GM20431 (cell line): ENCODE measurements around the gene IGF1R.

ENCODE experiments used
- in situ Hi-C: fragments of 300-500 bp; cut with MseI, MboI; formaldehyde crosslinking; loops from one replicate; pipeline ENCODE4 v1.15.0; 2020; ENCODE audit warnings: low sequenced_read_pairs; ENCODE audit not compliant: unreplicated experiment

IGF1R gene

DNA sequence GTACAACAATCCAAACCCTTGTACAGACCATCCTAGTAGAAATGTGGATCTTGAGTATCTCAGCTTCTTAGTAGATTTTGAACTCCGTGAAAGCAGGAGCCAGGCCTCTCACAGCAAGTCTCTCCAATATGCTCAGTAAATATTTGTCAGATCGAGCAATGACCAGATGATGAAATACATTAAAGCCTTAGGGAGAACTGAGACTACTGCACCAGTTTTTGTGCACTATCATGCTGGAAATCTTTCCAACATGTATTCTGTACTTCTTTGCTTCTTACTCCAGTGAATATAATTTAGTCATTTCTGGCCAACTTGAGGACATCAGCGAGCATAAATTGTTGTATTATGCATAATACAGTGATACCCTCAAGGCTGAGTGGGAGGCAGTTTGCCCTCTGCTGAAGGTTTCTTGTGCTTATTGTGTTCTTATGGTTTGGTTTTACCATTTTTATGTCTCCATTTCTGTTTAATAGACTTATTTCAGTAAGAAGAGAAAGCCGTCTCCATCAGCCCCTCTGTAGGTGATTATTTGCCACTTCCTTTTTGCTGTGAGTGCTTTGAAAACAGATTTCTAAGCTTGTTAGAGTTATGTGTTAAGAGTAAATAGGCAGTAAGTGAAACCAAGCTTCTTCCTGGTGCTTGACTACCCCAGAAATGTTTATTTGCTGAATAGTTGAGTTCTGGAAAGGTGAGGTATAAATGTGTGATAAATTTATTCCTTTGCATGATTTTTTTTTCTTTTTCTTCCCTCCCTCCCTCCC, 212.1 kb downstream of the IGF1R start:
- in situ Hi-C loops, result no loop called here

DNA sequence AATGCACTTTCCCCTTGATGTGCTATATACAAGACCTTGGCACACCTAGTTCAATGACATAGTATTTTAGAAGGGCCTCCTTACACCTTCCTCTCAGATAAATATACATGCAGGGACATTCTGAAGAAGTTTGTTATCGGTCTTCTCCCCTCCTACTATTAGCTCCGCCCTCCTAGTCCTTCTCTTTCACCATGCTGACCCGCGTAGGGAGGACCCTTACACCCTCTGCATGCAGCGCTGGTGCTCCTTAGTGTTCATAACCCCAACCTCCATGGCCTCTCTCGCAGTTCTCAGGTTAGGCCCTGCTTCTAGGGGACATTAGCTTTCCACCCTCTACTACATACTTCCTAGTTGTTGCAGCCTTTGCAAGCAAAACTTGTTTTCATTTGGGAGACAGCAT, 212.8 kb downstream of the IGF1R start:
- in situ Hi-C loops, result no loop called here

DNA sequence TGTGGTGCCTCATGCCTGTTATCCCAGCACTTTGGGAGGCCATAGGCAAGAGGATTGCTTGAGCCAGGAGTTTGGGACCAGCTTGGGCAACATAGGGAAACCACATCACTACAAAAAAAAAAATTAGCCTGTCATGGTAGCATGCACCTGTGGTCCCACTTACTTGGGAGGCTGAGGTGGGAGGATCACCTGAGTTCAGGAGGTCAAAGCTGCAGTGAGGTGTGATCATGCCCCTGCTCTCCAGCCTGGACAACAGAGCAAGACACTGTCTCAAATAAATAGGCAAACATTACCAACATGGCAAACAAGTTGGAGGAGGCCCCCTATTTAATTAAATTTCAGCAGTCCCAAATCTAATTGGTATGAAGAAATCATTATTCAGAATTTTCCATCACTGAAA, 215.6 kb downstream of the IGF1R start:
- in situ Hi-C loops, result no loop called here

DNA sequence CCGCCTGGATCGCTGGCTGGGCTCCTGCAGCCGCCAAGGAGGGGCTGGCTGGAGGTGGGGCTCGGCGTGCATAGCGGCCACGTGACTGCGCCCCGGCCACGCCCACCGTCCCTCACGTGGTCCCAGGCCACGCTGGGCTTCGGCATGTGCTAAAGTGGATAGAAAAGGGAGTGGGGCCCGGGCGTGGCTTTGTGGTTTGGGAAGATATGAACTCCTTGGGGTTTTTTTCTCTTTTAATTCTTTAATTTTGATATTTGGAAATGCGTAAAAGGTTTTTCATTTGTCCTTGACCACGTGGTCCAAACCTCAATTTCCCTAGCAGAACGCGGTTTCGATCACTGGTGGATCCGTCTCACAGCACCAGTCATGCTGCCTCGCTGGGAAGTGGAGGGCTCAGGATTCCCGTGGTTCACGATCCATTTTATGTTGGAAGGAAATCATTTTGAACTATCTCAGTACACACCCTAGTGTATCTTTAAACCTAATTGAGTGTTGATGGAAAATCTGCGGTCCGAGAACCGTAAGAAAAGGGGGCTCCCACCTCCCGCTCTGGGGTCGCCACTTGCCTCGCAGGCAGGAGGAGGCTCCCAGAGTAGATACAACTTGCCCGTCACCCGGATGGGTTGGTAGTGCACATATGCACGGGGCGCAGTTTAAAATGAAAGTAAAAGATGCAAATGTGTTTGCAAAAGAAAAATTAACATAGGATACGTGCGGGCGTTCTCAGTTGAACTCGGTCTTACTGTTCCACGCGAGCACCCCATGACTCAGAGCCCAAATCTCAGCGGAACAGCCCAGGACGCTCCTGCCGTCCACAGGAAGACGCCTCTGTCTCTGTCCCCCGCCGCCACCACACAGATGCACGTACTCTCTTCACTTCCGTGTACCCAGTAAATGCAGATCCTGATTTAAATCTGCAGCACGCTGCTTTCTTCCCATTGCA, 217.3 kb downstream of the IGF1R start:
- in situ Hi-C loops, result no loop called here

DNA sequence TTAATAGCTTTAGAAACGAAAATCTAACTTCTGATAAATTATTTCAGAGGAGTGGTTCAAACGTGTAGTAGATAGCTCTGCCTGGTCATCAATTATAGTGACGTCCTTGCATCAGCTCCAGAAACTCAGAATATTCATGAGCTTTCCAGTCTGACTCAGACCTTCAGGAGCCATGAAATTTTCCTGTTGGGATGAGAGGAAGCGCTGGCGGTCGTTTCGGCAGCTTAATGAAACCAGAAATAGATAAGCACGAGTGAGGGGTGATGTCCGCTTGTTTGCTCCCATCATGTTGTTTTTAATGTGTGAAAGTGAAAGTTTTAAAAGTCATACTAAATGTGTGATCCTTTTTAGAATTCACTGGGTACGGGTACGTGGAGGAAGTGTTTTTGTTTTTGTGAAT, 218.2 kb downstream of the IGF1R start:
- in situ Hi-C loops, result no loop called here

DNA sequence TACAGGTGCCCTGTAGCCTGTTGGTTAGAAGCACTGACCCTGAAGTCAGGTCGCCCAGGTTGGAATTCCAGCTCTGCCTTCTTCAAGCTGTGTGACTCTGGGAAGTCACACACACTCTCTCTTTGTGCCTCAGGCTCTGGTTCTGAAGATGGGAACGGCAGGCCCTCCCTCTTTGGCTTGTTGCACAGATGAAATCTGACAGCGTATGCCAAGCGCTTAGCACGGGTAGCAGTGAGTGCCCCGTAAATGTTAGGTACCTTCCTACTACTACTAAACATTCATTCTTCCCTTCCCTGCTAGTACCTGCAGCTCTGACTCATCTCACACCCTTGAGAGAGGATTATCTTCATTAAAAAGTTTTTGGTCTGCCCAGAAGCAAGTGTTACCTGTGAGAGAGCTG, 220.2 kb downstream of the IGF1R start:
- in situ Hi-C loops, result no loop called here

DNA sequence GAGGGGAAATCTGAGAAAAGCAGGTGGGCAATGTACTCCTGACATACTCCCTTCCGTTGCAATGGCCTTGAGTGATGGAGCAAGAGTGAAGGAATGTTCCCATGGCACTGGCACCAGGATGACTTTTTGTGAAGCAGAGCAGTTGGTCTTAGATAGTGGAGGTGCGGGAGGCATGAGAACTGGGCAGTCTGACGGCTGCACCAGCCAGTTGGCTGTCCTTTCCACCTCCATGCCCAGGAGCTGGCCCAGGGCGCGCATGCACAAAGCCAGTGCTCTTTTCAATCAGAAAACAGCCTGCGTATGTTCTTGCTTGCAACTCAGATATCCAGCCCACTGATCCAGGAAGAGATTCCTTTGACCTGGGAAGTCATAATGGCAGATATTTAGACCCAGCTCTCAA, 222.4 kb downstream of the IGF1R start:
- in situ Hi-C loops, result no loop called here

DNA sequence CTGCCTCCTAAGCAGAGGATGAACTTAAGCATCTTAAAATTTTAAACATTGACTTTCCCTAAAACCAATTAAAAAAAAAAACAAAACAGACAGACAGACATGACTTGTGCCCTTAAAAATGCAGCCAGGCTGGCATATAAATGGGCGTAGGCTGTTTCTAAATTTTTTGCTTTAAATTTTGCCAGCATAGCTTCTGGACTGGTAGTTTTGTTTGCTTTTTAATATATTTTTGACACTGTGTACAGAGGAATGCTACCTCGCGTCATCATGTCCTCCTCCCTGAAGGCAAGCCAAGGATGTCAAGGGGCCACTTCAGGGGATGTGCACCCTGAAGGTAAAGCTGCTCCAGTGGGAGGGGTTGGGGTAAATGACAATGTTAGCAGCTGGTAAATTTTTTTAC, 224.4 kb downstream of the IGF1R start:
- in situ Hi-C loops, result no loop called here

DNA sequence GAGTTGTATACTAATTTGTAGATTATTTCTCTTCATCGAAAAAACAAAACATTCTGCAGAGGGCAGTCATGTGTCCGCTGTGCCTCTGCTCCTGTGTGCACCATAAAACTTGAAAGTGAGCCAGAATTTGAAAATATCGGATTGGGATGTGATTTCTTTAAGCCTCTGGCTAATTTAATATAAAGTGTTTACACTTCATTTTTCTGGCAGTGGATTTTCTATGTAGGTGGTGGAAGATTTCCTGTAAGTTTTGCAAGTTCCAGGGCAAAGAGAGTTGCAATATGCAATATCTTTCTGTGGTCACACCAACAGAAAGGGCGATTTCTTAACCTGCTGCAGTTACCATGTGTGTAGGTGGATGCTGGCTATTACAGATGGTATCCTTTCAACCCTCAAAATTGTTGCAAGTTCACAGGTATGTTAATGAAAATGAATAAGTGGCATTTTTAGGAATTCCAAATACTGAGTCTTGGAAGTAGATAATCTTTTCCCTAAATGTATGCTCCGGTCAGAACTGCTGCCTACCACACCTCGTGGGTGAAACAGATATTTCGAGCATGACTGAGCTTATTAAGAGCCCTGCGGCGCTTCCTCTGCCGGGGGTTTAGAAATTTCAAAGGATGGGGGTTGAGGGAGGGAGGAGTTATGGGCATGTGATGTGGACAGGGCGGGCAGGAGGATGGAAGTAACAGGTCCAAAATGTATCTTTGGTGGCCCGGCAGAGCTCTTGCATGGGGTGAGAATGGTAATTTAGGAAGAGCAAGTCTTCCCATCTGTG, 225.3 kb downstream of the IGF1R start:
- in situ Hi-C loops, result no loop called here

DNA sequence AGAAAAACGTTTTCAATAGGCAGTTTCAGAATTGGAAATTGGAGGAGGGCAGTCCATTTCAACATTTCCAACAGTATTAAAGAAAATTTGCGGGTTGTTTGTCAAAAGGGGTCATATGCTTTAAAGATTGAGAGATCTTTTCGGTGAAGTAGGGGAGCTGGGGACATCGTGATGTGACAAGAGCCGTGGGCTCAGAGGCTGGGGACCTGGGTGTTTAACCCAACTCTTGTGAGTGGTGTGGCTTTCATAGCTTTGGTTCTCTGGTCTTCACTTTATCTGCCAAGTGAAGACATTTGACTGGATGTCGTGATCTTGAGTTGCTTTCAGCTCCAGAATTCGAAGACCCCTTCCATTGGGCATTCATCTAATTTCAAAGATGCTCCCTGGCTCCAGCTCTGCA, 226.0 kb downstream of the IGF1R start:
- in situ Hi-C loops, result no loop called here

DNA sequence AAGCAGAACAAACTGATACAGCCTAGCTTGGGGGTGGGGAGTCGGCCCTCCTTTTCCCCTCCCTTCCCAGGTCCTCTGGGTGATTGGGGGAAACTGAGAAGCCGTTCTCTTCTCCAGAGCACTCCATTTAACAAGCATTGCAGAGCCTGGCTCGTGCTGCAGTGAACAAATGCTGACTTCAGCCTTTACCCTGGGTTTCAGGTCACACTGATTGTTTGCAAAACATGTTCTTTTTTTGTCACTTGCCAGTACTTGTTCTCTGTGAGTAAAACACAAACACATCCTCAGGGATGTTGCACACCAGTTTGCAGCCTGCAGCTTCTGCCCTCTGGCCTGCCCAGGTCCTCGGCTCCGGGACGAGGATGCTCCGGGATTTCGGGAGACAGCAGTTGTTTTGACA, 226.4 kb downstream of the IGF1R start:
- in situ Hi-C loops, result no loop called here

DNA sequence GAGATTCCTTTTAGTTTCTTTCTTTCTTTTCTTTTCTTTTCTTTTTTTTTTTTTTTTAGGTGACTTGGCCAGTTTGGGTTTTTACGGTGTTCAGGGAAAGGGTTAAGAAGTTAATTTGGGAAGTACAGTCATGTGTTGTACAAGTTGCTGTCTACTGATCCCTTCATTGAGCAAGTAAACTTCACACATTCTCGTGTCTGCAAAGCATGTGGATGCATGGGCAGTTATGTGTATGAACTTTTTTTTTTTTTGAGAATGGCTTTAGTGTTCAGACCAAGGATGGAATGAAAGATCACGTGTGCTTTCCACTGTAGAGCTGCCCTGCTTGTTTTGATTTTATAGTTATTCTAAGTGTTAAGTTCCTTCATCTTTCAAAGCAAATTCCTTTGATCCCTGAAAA, 227.0 kb downstream of the IGF1R start:
- in situ Hi-C loops, result no loop called here

DNA sequence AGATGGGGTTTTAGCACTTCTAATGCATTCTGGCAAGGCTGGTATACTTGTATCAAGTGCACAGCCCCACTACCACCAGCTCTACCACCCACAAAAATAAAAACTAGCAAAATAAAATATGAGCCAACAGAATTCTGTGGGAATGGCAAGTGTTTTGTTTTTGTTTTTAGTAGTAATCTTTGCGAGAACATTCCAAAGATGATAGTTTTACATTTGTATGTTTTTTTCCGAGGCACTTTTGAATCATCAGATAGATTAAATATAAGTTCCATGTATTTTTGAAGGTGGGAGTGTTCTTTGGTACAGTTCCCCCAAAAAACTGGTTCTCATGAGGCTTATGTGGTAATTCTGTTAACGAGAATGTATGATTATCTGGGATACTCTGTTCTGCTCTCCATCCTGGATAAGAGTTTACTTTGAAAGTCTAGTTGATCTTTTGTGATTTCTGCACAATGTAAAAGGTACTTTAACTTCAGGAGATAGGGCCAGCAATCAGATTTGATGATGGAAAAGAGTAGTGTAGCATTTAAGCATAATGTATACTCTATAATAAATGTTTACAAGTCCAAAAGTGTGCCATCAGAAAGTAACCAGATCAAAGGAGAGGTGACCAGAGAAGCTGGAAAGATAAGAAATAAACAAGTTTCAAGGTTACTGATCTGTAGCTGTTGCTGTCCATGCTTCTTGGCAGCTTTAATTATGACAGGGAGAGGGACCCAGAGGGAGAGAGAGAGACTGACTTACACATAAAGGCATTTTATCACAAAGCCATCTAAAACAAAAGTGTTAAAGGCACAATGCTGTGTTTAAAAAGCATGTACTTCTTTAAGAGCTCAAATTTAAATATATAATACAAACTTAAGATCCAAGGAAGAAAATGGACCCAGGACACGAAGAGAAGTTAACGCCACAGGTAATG, 228.4 kb downstream of the IGF1R start:
- in situ Hi-C loops, result no loop called here

DNA sequence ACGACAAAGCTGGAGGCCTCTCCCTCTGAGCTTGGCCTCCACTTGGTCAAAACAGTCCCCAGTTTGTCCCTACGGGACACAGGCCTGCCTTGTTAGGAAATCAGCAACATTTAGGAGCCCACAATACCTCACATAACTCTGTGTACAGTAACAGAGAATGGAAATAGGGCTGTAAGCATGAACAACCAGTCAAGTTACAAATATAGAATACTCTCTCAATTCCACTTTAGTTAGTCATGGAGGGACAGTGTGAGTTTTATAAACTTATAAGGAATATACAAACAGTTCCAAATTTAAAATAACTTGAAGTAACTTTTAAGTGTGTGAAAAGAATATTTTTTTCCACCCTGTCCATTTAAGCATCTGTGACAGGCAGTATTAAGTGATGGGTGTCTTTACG, 229.8 kb downstream of the IGF1R start:
- in situ Hi-C loops, result no loop called here

DNA sequence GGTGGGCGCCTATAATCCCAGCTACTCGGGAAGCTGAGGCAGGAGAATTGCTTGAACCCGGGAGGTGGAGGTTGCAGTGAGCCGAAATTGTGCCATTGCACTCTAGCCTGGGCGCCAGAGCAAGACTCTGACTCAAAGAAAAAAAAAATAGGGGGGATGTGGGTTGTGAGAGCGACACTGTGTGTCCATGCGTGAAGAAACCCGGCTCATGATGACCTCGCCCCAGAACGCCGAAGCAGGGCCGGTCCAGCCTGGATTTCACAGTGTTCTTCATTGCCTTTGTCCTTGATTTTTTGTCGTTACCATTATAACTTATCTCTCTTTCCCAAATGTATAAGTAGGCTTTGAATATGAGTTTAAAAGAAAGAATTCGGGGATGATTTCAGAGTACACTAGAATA, 230.5 kb downstream of the IGF1R start:
- in situ Hi-C loops, result no loop called here

DNA sequence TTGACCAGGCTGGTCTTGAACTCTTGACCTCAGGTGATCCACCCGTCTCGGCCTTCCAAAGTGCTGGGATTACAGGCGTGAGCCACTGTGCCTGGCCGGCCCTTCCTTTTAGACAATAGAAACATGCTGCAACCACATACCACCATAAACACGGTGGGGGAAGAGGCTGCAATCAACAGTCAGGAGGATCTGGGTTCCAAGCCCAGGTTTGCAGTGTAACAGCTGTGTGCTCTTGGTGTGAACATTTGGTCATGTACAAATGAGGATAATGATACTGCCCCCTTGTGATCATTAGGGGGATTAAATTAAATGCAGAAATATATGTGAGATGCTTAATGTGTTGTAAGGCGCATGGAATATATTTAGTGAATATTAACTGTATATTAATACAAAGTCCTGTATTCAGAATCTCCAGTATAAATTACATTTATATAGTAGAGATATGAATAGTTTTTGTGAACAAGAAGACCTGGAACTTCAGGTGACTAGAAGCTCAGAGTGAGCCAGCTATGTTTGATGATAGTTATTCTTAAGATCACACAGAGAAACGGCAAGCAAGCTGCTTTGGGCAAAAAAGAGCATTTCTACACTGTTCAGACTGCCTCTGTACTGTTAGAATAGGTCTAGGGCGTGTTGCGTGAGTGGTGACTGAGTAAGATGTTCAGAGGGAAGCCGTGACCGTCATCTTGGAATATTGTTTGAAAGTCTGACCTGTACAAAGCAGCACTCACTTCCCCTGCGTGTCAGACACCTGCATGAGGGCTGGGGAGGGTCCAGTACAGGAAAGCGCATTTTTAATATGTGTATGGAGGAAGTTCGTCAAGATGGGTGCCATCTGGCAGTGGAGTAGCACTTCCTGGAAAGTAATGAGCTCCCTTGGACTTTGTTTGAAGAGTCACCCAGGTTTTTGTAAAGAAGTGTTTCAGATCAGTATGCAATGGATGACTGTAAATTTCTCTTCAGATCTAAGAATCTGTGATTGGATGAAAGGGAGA, 233.5 kb downstream of the IGF1R start:
- in situ Hi-C loops, result no loop called here

DNA sequence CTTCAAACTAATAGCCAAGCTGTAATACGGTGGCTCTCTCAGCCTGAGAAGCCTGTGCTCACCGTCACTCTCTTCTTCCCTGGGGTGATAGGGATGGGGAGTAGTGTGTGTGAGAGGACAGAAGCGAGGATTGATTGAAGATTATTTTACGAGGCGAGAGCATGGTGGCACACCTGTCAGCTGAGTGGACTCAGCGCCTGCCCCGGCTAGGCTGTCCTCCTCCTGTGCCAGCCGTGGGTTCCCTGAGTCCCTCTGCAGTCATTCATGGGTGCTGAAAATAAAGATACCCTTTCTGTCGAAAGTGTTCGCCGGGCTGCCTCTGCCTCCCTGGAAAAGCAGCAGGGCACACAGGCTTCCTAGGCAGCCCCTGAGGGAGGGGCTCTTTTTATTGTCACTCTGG, 235.1 kb downstream of the IGF1R start:
- in situ Hi-C loops, result no loop called here

DNA sequence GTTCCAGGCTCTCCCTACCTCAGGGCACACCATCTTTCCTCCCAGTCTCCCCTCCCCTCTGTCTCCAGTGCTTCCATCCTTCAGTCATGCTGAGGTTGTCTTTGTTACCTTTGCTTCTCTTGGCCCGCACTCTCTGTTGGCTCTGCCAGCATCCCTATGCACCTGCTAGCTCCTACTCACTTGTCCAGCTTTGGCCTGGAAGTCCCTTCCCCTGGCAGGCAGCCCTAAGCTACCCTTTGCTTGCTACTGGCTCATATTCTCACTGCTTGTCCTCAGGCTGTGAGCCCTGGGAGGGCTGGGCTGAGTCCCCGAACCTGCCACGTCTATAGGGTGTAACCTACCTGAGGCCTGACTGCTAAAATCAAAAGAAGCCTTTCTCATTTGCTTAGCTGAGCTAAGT, 236.6 kb downstream of the IGF1R start:
- in situ Hi-C loops, result no loop called here

DNA sequence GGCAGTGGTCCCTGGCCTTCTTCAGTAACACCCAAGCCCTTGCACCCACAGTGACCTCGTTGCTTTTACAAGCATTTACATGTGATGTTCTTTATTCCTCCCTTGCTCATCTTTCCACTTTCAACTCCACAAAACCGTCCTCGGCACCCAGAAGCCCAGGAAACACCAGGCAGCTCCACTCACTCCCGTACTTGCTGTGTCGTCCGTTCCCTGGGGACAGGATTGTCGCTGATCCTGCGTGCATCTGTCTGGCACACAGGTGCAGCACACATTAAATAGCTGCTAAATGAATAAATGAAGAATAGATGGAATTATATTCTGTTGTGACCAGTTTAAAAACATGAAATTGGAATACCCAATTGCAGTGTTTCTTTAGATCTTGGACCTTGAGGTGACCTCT, 239.6 kb downstream of the IGF1R start:
- in situ Hi-C loops, result no loop called here
